ENCODE data around the gene BRSK1.
A peak's percentile ranks its signal among the peaks of the same experiment; 100 is the strongest.

BRSK1 gene

DNA sequence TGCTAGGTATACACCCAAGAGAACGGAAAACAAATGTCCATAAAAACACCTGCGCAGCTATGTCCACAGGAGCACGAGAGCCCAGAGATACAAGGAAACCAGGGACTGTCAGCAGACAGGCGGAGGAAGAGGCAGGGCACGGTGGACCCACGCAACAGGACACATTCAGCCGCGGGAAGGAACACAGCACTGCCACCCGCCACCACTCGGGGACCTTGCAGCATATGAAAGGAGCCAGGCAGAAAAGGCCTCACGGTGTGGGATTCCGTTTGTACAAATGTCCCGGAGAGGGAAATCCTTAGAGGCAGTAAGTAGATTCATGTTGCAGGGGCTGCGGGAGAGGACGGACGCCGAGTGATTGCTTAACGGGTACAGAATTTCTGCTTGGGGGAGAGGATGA, 11.7 kb upstream of the BRSK1 start:
- DNase-seq: no peak

DNA sequence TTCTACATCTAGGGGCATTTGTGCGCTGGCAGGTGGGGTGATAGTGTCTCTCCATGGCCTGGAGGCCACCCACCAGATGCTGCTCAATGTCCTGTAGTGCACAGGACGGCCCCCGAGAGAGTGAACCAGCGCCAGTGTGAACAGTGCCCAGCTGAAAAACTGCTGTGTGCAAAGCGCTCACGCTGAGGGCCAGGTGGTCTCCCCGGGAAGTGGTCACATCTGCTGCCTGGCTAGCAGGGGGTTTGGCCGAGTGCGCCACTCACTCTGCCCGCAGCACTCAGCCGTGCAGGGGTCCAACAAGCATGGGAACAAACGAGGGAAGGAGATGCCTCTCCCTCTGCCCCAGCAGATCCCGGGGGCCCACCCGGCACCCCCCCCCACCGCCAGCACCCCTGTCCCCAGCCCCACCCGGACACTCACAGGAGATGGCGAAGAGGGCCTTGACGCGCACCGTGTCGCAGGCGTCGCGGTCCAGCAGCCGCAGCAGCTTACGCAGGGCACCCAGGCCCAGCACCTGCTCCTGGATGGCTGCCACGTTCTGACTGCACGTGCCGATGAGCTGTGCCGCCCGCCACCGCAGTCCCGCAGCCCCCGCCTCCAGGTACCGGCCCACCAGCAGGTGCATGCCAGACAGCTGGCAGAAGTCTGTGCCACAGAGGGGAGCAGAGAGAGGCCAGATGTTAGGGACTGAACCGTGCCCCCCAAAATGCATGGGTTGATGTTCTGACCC, 9.7 kb upstream of the BRSK1 start:
- no peak for DNase-seq

DNA sequence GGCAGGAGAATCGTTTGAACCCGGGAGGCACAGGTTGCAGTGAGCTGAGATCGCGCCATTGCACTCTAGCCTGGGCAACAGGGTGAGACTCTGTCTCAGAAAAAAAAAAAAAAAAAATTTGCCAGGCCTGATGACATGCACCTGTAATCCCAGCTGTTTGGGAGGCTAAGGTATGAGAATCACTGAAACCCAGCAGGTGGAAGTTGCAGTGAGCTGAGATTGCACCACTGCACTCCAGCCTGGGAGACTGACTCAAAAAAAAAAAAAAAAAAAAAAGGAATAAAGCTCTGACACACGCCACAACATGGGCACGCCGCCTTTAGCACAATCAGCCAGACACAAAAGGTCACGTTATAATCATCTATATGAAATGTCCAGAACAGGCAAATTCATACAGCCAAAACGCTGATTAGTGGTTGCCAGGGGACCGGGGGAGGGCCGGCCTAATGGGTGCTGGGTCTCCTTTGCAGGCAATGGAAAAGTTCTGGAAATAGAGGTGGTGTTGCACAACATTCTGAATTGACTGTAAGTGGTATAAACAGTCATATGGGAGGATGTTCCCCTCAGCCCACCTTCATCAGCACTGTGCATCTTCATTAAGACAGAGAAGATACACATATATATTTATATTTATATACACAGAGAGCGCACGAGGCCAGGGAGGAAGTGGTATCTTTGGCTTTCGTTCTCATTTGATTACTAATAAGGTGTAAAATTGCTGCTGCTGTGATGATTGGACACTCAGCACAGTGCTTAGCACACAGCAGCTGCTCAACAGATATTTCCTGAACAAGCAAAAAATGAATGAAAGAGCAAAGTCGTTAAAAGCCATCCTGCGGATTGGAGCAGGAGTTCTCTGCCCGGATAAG, 7.7 kb upstream of the BRSK1 start:
- no peak for DNase-seq

DNA sequence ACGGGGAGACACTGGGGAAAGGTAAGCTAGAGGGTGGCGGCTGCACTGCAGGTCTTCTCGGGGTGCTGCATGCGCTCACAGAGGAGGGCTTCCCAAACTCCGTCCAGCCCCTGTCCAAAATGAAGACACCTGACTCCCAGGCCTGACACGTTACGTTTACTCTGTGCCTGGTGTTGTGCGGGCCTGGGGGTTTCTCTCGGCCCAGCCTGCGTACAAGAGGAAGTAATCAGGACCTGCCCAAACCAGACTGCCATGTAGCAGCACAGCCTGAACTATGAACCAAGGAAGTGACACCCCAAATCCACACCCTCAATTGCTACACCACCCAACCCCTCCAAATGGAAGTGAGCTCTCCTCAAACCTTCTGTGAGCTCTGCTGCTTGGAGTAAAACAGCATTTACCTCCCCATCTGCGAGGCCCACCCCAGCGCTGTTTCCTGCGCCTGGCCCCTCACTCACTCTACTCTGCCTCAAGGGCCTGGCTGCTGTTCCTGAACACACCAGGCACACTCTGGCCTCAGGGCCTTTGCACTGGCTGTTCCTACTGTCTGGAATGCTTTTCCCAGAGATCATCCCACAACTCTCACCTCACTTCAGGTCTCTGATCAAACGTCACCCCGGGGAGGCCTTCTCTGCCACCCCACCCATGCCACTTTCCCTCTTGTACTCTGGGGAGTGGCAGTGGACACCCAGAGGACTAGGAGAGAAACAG, 6.9 kb upstream of the BRSK1 start:
- DNase-seq: no peak

DNA sequence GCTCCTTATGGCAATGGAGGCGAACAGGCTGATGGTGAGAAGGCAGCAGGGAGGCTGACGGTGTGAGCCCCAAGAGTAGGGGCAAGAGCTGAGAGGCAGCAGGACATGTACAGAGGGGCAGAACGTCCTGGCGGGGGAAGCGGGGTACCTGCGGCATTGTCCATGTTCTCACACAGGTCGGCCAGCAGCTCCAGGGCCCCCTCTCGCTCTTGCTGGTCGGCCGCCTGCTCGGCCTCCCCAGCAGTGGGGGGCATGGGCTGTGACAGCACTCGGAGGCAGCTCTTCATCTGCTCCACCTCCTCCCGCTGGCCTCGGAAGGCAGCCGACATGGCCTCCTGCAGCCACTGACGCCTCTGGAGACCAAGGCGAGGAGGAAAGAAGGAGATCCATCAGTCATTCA, 6.3 kb upstream of the BRSK1 start:
- no peak for DNase-seq

DNA sequence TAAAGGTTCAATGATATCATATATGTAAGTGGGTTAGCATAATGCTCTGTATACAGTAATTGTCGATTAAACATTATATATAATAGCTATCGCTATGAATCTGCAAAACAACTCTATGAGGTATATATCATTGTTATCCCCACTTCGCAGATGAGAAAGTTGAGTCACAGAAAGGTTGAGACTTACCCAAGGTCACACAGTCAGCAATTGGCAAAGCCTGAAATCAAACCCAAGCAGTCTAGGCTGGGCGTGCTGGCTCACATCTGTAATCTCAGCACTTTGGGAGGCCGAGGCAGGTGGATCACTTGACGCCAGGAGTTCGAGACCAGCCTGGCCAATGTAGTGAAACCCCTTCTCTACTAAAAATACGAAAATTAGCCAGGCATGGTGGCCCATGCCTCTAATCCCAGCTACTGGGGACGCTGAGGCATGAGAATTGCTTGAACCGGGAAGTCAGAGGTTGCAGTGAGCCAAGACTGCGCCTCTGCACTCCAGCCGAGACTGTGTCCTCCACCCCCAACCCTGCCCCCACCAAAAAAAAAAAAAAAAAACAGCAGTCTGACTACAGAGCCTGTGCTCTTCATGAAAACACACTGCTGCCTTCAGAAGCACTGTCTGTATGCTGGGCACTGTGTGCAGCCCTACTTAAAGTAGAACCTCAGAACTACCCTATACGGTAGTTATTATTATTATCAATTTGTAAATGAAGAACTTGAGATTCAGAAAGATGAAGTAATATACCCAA, 5.2 kb upstream of the BRSK1 start:
- no peak for DNase-seq

DNA sequence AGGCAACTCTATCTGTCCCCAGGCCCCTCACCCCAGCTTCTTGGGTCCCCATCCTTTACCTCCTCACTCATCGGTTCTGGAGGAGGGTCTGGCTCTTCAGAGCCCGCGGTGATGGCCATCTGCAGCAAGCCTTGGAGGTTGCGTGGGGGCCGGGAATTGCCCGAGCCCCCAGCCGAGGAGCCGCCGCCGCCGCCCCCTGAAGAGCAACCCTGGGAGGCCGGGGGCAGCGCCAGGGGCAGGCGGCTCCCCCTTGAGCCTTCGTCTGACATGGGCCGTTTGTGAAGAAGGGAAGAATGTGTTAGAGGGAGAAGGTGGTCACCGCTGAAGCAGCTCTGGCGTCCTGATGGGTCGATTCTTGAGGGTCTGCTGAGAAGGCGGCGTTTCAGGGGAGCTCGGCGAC, 4.5 kb upstream of the BRSK1 start:
- no peak for DNase-seq

DNA sequence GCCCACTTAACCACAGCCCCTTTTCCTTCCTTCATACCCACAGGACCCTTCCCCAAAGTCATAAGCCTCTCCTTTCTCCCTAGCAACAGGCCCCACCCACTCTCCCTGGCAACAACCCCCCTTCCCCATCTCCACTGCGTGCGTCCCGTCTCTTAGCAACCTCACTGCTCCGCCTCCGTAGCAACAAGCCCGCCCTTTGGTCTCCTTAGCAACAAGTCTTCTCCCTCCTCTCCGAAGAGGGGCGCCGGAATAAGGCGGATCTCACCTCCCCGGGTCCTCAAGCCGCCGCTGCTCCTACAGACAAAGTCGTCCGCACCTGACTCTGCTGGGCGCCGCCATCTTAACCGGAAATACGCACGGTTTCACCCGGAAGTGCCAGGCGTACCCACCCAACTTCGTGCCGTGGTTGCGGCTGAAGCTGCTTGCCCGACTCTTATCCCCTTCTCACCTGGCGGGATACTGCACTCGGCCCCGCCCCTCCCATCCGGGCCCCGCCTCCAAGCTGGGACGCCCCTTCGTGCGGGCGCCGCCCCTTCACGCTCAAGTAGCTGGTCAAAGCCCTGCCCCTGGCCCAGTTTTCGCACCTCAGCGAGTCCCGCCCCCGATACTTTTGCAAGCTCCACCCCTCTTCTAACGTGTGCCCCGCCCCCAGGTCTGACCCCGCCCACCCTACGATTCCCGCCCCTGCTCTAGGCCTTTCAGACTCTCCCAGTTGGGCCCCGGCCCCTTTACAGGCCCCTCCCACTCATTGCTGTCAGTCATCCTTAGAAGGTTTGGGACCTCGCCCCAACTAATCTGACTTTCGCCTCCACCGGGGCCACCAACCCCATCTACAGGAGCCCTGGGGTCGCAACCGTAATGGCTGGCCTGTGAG, 3.8 kb upstream of the BRSK1 start, which contains the start of gene HSPBP1:
Gene HSPBP1 (minus strand): TSS at position 341 of the 874 bp plus-strand sequence. CDS start 502 bp downstream, outside the sequence.
- peak; percentile 76 to 97 (median 92) for DNase-seq

DNA sequence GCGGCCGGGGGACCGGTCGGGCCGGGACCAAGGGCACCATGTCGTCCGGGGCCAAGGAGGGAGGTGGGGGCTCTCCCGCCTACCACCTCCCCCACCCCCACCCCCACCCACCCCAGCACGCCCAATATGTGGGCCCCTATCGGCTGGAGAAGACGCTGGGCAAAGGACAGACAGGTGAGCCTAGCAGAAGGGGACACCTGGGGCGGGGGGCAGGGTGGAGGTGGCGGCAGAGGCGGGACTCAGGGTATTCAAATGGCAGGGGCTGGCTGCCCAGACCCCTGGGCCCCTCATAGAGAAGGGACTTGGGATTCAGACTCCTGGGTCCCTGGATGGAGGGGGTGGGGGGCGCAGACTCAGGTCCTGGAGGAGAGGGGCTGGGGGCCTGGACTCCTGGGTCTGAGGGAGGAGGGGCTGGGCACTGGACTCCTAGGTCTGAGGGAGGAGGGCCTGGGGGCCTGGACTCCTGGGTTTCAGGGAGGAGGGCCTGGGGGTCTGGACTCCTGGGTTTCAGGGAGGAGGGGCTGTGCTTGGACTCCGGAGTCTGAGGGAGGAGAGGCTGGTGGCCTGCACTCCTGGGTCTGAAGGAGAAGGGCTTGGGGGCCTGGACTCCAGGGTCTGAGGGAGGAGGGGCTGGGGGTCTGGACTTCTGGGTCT, 735 bp downstream of the BRSK1 start:
- DNase-seq: peak in 6 of 56 donors; percentile 11 to 61 (median 34)

DNA sequence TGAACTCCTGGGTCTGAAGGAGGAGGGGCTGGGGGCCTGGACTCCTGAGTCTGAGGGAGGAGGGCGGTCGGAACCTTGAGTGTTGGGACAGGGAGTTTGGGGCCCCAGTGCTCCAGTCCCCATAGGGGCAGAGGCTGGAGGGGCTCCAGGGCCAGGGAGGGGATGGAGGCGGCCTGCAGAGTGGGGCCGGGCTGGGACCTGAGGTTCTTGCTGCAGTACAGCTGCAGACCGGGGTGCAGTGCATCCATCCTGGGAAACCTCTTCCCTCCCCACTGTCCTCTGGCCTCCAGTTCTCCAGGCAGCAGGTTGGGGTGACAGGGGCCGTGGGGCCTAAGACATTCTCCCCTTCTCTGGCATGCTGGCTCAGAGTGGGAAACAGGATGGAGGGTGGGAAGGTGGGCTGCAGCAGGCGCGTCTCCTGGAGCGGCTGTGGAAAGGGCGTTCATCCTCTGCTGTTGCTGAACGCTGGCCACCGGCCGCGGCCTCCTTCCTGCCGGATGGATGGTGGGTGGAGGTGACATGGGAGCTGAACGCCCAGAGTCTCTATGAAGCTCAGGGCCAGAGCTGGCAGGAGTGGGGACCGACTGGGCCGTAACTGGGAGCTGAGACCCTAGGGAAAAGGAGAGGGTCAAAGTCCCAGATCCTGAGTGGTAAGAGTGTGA, 1.6 kb downstream of the BRSK1 start:
- DNase-seq: peak in 14 of 56 donors; percentile 14 to 61 (median 28)

DNA sequence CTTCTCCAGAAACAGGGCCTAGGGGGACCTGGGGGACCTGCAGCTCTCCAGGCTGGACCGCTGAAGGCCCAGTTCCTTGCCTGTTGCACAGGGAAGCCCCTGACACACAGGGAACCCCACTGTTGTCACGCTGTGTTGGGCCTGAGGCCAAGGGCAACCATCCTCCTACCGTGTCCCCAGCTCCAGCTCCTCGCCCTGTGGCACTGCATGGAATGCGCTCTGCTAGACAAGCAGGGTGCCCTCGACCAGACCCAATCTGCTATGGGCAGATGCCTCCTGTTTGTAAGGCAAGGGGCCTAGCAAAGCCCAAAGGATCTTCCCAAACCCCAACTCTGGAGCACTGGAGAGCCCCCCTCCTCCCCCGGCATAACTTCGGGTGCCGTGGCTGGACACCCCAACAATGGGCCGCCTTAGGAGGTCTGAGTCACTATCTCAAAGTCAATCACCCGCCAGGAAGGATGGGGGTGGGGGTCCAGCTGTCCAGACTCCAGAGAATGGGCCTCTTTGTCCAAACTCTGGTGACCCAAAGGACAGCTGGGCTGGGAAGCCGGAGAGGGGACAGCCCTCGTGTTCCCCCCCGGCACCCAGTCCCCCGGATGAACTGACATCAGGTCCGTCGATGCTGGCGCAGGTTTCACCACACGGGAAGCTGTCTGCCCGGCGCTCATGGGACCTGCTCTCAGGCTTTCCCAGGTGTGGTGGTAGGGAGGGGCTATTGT, 3.7 kb downstream of the BRSK1 start:
- peak in 54 of 56 donors; percentile 42 to 96 (median 87) for DNase-seq

DNA sequence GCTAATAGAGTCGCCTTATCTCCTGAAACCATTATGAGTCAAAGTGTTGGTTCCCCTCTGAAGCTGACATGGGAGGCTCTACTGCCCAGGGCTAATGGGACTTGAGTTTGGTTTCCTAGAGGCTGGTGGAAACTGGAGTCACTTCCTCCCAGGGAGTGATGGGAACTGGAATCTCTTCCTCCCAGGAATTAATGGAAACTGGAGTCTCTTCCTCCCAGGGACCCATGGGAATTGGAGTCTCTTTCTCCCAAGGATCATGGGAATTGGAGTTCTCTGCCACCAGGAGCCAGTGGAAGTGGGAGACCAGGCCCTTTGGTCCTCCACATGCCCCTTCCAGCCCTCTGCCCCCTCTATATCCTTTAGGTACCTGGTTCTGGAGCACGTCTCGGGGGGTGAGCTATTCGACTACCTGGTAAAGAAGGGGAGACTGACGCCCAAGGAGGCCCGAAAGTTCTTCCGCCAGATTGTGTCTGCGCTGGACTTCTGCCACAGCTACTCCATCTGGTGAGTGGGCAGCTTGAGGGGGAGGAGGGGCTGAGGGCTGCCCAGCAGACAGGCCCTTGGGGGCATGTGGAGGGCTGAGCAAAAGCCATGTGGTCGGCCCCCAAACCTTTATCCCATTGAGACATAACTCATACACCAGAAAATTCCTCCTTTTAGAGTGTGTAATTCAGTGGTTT, 5.5 kb downstream of the BRSK1 start:
- DNase-seq: peak in 1 of 56 donors; percentile 14

DNA sequence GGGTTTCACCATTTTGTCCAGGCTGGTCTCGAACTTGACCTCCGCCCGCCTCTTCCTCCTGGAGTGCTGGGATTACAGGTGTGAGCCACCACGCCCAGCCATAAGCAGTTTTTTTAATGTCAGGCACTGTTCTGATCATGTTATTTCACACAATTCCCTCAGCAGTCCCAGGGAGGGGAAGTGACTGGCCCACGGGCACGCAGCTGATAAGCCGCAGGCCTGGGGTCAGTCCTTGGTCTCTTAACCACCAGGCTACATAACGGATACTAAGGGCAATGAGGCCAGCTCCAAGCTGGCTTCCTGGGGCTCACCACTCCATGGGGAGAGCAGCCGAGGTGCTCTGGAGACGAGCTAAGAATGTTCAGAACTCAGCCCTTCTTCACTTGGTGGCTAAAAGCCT, 13.5 kb downstream of the BRSK1 start:
- no peak for DNase-seq

DNA sequence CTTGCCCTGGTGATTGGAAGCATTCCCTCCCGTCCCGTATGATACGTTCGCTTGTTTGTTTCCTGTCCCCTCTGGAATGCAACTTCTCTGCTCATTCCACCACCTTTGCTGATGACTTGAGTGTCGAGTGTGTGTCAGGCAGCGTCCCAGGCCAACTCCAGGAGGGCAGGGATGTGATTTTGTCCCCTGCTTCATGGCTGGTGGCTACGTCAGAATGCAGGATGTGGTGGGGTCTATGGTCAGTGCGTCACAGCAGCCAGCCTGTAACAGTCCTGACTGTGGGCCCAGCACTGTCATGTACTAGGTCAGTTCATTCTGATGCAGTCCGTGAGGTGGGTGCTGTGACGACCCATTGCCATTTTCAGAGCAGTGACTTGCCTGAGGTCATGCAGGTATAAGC, 16.2 kb downstream of the BRSK1 start:
- no peak for DNase-seq

DNA sequence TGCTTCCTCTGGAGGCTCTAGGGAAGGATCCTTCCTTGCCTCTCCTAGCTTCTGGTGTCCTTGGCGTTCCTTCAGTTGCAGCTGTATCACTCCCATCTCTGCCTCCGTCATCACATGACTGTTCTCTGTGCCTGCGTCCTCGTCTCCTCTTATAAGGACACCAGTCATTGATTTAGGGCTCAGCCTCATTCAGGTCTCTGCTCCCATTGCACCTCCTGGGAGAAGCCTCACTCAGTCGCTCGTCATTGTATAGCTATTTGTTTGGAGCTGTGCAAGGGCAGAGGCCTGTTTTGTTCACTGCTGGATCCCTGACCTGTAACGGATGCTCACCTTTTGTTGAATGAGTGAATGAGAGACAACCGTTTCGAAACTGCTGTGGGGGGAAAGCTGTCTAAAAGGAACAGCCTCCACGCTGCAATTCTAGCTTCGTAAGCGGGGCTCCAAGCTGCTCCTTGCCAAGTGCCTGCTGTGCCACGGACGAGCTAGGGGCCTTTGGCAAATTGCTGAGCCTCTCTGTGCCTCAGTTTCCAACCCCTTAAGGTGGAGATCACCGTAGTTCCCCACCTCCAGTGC, 17.2 kb downstream of the BRSK1 start:
- peak in 25 of 56 donors; percentile 6 to 58 (median 30) for DNase-seq

DNA sequence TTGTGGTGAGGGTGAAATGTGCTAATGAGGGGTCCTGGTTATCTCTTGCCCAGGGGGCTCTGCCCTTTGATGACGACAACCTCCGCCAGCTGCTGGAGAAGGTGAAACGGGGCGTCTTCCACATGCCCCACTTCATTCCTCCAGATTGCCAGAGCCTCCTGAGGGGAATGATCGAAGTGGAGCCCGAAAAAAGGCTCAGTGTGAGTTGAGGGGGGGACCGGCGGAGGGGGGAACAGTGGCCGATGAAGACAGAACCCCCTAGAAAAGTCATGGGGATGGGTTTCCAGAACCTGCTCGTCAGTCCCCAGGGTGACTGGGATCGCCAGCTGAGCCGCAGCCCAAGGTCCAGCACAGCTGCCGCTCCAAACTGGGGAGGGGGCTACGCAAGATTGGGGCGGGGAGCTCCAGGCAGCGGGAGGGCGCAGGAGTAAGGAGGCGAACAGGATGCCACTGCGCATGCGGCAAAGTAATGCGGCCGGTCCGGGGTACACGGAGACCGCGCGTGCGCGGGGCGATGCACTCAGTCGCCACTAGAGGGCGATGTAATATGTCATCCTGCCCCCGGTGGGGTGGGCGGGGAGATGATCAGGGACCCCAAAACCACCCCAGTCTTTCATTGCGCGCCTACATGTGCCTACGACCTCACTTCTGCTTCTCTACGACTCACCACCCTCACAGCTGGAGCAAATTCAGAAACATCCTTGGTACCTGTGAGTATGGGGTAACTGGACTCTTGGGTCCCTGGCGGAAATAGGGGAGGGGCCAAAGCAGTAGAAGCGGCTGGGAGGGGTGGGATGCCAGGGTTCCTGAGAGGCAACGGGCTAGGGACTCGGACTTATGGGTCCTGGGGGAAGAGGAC, 17.9 kb downstream of the BRSK1 start:
- peak in 54 of 56 donors; percentile 36 to 91 (median 74) for DNase-seq

All from nucleus accumbens (tissue), 56 donors.